ENCODE results near the gene GCFC2. TPM values are rescaled to one million over a fixed set of nuclear protein-coding genes. Genes with fewer than 3 reads are reported as not detected.
"Not testable (repeated sequence)": the region's sequence is repeated elsewhere in the genome, so short reads cannot be mapped to it uniquely, and the experiment has no call there.

GCFC2 gene
- total and polyA plus RNA-seq, 2 donors (not counting 3 experiments of a cell fraction or from before 2014, with no cell fraction given) = 5.7 to 20.0 TPM

DNA sequence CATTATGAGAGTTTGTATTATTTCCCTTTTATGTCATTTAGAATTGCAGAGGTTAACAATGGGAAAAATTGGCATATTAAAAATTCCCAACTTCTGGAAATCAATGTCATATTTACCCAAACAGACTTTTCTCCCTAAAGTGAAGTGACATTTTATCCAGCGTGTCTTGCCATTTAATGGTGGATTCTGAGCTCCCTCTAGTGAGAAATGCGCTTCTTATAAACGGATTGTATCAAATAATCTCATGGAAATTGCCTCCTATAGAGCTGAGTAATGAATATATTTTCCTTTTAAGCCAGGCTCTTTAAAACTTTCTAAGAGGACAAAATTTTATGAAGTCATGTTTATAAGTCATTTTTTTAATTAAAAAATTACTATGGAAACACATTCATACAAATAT is 5.7 kb upstream of the GCFC2 start:
- ChIA-PET POLR2A (no interaction called here), CTCF (interaction anchor here (0.9 to 1.6 kb wide), 5 partner anchors 11 to 78 kb away, joined by 3 to 32 read pairs (median 3); no protein-coding TSS in a partner anchor)
- intact Hi-C loops (cut with micrococcal nuclease) (loop anchor here (1.0 kb wide), 1 partner anchor 76 kb away; no protein-coding TSS in a partner anchor), dilution Hi-C loops (cut with MboI; ENCODE audit: extremely low pct_ligation_motif_present, low sequenced_read_pairs) (no loop called here)
- H3K9ac ChIP-seq (replicated peaks; ENCODE audit: extremely low read depth, insufficient read depth, low read length) = no peak overlapping the region
- no peaks in the 10 kb centered on the region for H3K9me3 ChIP-seq (replicated peaks; ENCODE audit: control insufficient read depth, insufficient read depth, low read length)
- FAIRE-seq (no peak), DNase-seq (ENCODE audit: low read depth, low spot score) (peak; percentile 17)
- no TSS peak for BruUV-seq (replicated peaks)
- peaks cover 6 to 8% of the 10 kb centered on the region in 2 experiments for H3K27me3 ChIP-seq (ENCODE audit: control insufficient read depth in 2 of 2, insufficient read depth in 2 of 2, low read length in 2 of 2)
- no peak overlapping the region for H3K4me3 ChIP-seq (replicated peaks in 1 of 3; ENCODE audit: insufficient read depth in 1 of 3, low read depth in 1 of 3, low read length in 3 of 3)
- H3K27ac ChIP-seq (ENCODE audit: insufficient read depth, low read depth, low read length) = no peak overlapping the region
- H3K9me1 ChIP-seq (replicated peaks; ENCODE audit: control insufficient read depth, extremely low read depth, insufficient read depth, low read length) = no peaks in the 10 kb centered on the region
- no peak overlapping the region for H3K4me2 ChIP-seq (ENCODE audit: insufficient read depth, low read length)
- H3K4me1 ChIP-seq (ENCODE audit: control insufficient read depth, extremely low read depth, insufficient read depth, low read length) = peaks cover under 1% of the 10 kb centered on the region
- no peak overlapping the region for H2AFZ ChIP-seq (ENCODE audit: low read depth, low read length)
- no peaks in the 10 kb centered on the region for H3K36me3 ChIP-seq (ENCODE audit: control insufficient read depth in 2 of 2, extremely low read depth in 1 of 2, insufficient read depth in 2 of 2, low read length in 2 of 2)
- H4K20me1 ChIP-seq (replicated peaks; ENCODE audit: control insufficient read depth, extremely low read depth, insufficient read depth, low read length) = no peaks in the 10 kb centered on the region
- no peak for TF ChIP-seq POLR2A (IDR thresholded peaks at IDR 0.05; ENCODE audit: low read depth, low read length)
- no peak for TF ChIP-seq EZH2 (IDR thresholded peaks at IDR 0.05; ENCODE audit: borderline replicate concordance, low read depth, low read length, severe bottlenecking)
- TF ChIP-seq, protein P1, sequence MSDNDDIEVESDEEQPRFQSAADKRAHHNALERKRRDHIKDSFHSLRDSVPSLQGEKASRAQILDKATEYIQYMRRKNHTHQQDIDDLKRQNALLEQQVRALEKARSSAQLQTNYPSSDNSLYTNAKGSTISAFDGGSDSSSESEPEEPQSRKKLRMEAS (IDR thresholded peaks at IDR 0.05; ENCODE audit: insufficient read depth, insufficient read length) = no peak
- TF ChIP-seq GATA2 (IDR thresholded peaks at IDR 0.05; ENCODE audit: insufficient read depth, insufficient read length, low read depth, low read length) = no peak
- TF ChIP-seq MYC (IDR thresholded peaks at IDR 0.05; ENCODE audit: low read depth, low read length) = no peak
- no peak for TF ChIP-seq POLR2AphosphoS5 (IDR thresholded peaks at IDR 0.05; ENCODE audit: insufficient read depth, low read depth, low read length)
- TF ChIP-seq, protein P2, sequence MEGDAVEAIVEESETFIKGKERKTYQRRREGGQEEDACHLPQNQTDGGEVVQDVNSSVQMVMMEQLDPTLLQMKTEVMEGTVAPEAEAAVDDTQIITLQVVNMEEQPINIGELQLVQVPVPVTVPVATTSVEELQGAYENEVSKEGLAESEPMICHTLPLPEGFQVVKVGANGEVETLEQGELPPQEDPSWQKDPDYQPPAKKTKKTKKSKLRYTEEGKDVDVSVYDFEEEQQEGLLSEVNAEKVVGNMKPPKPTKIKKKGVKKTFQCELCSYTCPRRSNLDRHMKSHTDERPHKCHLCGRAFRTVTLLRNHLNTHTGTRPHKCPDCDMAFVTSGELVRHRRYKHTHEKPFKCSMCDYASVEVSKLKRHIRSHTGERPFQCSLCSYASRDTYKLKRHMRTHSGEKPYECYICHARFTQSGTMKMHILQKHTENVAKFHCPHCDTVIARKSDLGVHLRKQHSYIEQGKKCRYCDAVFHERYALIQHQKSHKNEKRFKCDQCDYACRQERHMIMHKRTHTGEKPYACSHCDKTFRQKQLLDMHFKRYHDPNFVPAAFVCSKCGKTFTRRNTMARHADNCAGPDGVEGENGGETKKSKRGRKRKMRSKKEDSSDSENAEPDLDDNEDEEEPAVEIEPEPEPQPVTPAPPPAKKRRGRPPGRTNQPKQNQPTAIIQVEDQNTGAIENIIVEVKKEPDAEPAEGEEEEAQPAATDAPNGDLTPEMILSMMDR (IDR thresholded peaks at IDR 0.05; ENCODE audit: extremely low read depth in 1 of 2, insufficient read depth in 1 of 2, low read depth in 1 of 2, low read length in 2 of 2) = no peak
- no peak for TF ChIP-seq FOS (IDR thresholded peaks at IDR 0.05; ENCODE audit: borderline replicate concordance, insufficient read depth, low read length)
- no peak for TF ChIP-seq JUN (IDR thresholded peaks at IDR 0.05; ENCODE audit: borderline replicate concordance, insufficient read depth, insufficient read length, low read depth)
- H3K79me2 ChIP-seq (ENCODE audit: control insufficient read depth, insufficient read depth, low read length) = no peaks in the 10 kb centered on the region

DNA sequence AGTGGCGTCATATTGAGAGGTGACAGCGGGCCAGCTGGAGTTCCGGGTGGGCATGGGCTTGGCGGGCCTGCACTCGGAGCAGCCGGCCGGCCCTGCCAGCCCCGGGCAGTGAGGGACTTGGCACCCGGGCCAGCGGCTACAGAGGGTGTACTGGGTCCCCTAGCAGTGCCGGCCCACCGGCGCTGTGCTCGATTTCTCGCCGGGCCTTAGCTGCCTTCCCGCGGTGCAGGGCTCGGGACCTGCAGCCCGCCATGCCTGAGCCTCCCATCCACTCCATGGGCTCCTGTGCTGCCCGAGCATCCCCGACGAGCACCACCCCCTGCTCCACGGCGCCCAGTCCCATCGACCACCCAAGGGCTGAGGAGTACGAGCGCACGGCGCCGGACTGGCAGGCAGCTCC is 875 bp upstream of the GCFC2 start:
- intact Hi-C loops (cut with micrococcal nuclease) = loop anchor here (2.0 kb wide), 1 partner anchor 71 kb away; no protein-coding TSS in a partner anchor
- H3K9me1 ChIP-seq (replicated peaks; ENCODE audit: control insufficient read depth, extremely low read depth, insufficient read depth, low read length); H2AFZ ChIP-seq (ENCODE audit: low read depth, low read length); H3K4me3 ChIP-seq (replicated peaks in 1 of 3; ENCODE audit: insufficient read depth in 1 of 3, low read depth in 1 of 3, low read length in 3 of 3); DNase-seq (ENCODE audit: low read depth, low spot score); FAIRE-seq; H3K27me3 ChIP-seq (ENCODE audit: control insufficient read depth in 2 of 2, insufficient read depth in 2 of 2, low read length in 2 of 2); H3K9me3 ChIP-seq (replicated peaks; ENCODE audit: control insufficient read depth, insufficient read depth, low read length); H3K4me2 ChIP-seq (ENCODE audit: insufficient read depth, low read length); H4K20me1 ChIP-seq (replicated peaks; ENCODE audit: control insufficient read depth, extremely low read depth, insufficient read depth, low read length); POLR2A ChIA-PET; H3K27ac ChIP-seq (ENCODE audit: insufficient read depth, low read depth, low read length); BruUV-seq (replicated peaks); H3K9ac ChIP-seq (replicated peaks; ENCODE audit: extremely low read depth, insufficient read depth, low read length); H3K36me3 ChIP-seq (ENCODE audit: control insufficient read depth in 2 of 2, extremely low read depth in 1 of 2, insufficient read depth in 2 of 2, low read length in 2 of 2); dilution Hi-C loops (cut with MboI; ENCODE audit: extremely low pct_ligation_motif_present, low sequenced_read_pairs): not testable (repeated sequence)
- CTCF ChIA-PET = interaction anchor here (1.2 kb wide), 1 partner anchor 71 kb away, joined by 3 read pairs; no protein-coding TSS in a partner anchor
- Histone ChIP-seq H3K4me1 (ENCODE audit: control insufficient read depth, extremely low read depth, insufficient read depth, low read length) (peaks cover 21% of the 10 kb centered on the region), H3K79me2 (ENCODE audit: control insufficient read depth, insufficient read depth, low read length) (peaks cover 31% of the 10 kb centered on the region)
